ENCODE data around the gene PODN.

- TF ChIP-seq, protein P1, sequence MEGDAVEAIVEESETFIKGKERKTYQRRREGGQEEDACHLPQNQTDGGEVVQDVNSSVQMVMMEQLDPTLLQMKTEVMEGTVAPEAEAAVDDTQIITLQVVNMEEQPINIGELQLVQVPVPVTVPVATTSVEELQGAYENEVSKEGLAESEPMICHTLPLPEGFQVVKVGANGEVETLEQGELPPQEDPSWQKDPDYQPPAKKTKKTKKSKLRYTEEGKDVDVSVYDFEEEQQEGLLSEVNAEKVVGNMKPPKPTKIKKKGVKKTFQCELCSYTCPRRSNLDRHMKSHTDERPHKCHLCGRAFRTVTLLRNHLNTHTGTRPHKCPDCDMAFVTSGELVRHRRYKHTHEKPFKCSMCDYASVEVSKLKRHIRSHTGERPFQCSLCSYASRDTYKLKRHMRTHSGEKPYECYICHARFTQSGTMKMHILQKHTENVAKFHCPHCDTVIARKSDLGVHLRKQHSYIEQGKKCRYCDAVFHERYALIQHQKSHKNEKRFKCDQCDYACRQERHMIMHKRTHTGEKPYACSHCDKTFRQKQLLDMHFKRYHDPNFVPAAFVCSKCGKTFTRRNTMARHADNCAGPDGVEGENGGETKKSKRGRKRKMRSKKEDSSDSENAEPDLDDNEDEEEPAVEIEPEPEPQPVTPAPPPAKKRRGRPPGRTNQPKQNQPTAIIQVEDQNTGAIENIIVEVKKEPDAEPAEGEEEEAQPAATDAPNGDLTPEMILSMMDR (IDR thresholded peaks at IDR 0.05; ENCODE audit: poor library complexity): no peak
- no peak for TF ChIP-seq EZH2 (IDR thresholded peaks at IDR 0.05; ENCODE audit: borderline replicate concordance)
These were observed 23.4 kb upstream of the PODN start for GRCh38 chr1:53038566-53038965.

Measured in hepatocyte (in vitro differentiated cells).